A549 (cell line): ENCODE measurements around the gene STMN3. TPM values are rescaled to one million over a fixed set of nuclear protein-coding genes. Genes with fewer than 3 reads are reported as not detected.

Experiments
- ATAC-seq, 2 experiments: fragments of 200-7000 bp in 1 of 2; fragments of >200 bp in 1 of 2; cut with Nextera tagmentation in 1 of 2; cut with Tn5 transposase in 1 of 2; 3 replicates each; pipeline versions ENCODE4 v1.8.0 to v1.9.1; 2018 to 2020; ENCODE audit warnings: mild to moderate bottlenecking in 1 of 2, moderate library complexity in 1 of 2
- CTCF ChIA-PET: fragments of 300-600 bp; sonication (Branson Sonifier 250); formaldehyde crosslinking; extraction: SDS; loops from one replicate; lab custom pipeline; 2021; ENCODE audit warnings: antibody characterized with exemption, inconsistent platforms; lab: Yijun Ruan, JAX
- POLR2A ChIA-PET: fragments of 350-600 bp; formaldehyde crosslinking; extraction: SDS; loops from one replicate; lab custom pipeline; 2021; ENCODE audit warnings: antibody characterized with exemption, inconsistent platforms; lab: Yijun Ruan, JAX
- DNase-seq, 2 experiments: peaks; one replicate each; pipeline versions ENCODE4 v3.0.0 to v3.0.0-alpha.2; 2011 to 2016; ENCODE audit warnings: low read depth in 1 of 2, low spot score in 1 of 2
- FAIRE-seq: peaks from 2 replicates; lab custom pipeline; 2011; peaks lifted over from hg19 to GRCh38; lab: Jason Lieb, UNC
- H3K27ac ChIP-seq, 2 experiments: fragments of >200 bp; sonication (Bioruptor Twin); formaldehyde crosslinking; 3 replicates each; pipeline ENCODE4 v1.5.1; 2016 to 2017
- H3K4me1 ChIP-seq: fragments of >200 bp; sonication (Bioruptor Twin); formaldehyde crosslinking; 3 replicates; pipeline ENCODE4 v1.6.1; 2016
- H3K4me2 ChIP-seq: fragments of >200 bp; sonication (Bioruptor Twin); formaldehyde crosslinking; 3 replicates; pipeline ENCODE4 v1.6.1; 2016
- H3K4me3 ChIP-seq: fragments of >200 bp; sonication (Bioruptor Twin); formaldehyde crosslinking; 3 replicates; pipeline ENCODE4 v1.5.1; 2016
- H3K9me3 ChIP-seq: fragments of >200 bp; sonication (Bioruptor Twin); formaldehyde crosslinking; 3 replicates; pipeline ENCODE4 v1.6.1; 2016
- ATOH8 ChIP-seq: fragments of 250-450 bp; sonication (Bioruptor Pico); IDR thresholded peaks from 2 replicates; pipeline ENCODE4 v1.5.0; 2020; ENCODE audit warnings: low read depth, mild to moderate bottlenecking, moderate library complexity
- CBX2 ChIP-seq: fragments of 200-600 bp; sonication (generic); IDR thresholded peaks from 2 replicates; pipeline ENCODE4 v1.6.1; 2016; ENCODE audit warnings: low read depth, mild to moderate bottlenecking, borderline replicate concordance
- CHD4 ChIP-seq: fragments of 200-600 bp; sonication (generic); IDR thresholded peaks from 2 replicates; pipeline ENCODE4 v1.6.1; 2016; ENCODE audit warnings: antibody characterized with exemption, mild to moderate bottlenecking, borderline replicate concordance
- EHF ChIP-seq: fragments of 250-450 bp; sonication (Bioruptor Pico); IDR thresholded peaks from 2 replicates; pipeline ENCODE4 v1.5.0; 2020; ENCODE audit warnings: mild to moderate bottlenecking
- EHMT2 ChIP-seq: fragments of 200-600 bp; sonication (generic); IDR thresholded peaks from 2 replicates; pipeline ENCODE4 v1.6.1; 2016; ENCODE audit warnings: antibody characterized with exemption, low read depth, mild to moderate bottlenecking, moderate library complexity
- FOSL2 ChIP-seq, 2 experiments: fragments of 450-650 bp in 1 of 2; fragments of >200 bp in 1 of 2; sonication (Bioruptor Twin) in 1 of 2; formaldehyde crosslinking; IDR thresholded peaks; 2 replicates each; pipeline versions ENCODE4 v1.5.0 to v1.6.1; 2016 to 2020; ENCODE audit warnings: mild to moderate bottlenecking in 1 of 2, moderate library complexity in 1 of 2
- HMGXB4 ChIP-seq: fragments of 250-450 bp; sonication (Bioruptor Pico); IDR thresholded peaks from 2 replicates; pipeline ENCODE4 v1.5.0; 2021; ENCODE audit warnings: mild to moderate bottlenecking, moderate library complexity, borderline replicate concordance
- HOXB13 ChIP-seq: fragments of 250-450 bp; sonication (Bioruptor Pico); IDR thresholded peaks from 2 replicates; pipeline ENCODE4 v1.5.0; 2020; ENCODE audit warnings: low read depth, mild to moderate bottlenecking, moderate library complexity
- NR3C1 ChIP-seq: fragments of >200 bp; sonication (Bioruptor Twin); formaldehyde crosslinking; IDR thresholded peaks from 3 replicates; pipeline ENCODE4 v1.6.1; 2017
- RARB ChIP-seq: fragments of 250-450 bp; sonication (Bioruptor Pico); IDR thresholded peaks from 2 replicates; pipeline ENCODE4 v1.8.0; 2021; ENCODE audit warnings: mild to moderate bottlenecking, moderate library complexity
- WGBS: methylation state at CpG from one replicate; pipeline ENCODE4 v1.1.6; 2017; ENCODE audit errors: missing lambda C conversion rate; 5-methylcytosine and 5-hydroxymethylcytosine counted together
- polyA plus RNA-seq, 4 experiments: library from polyadenylated mRNA; depleted of rRNA in 3 of 4; stranded (reverse); fragments of >200 nt; fragmentation: RNase III in 1 of 4; extraction: RNeasy Plus Mini Kit Qiagen cat#74134 plus additional on column Dnase treatment in 1 of 4; gene quantifications; 2 replicates in 3 of 4; 3 replicates in 1 of 4; pipeline ENCODE4 v1.2.3, GENCODE V29; 2011 to 2017
- TF ChIP-seq, protein P1 (sequence below): fragments of 150-350 bp; IDR thresholded peaks from 2 replicates; pipeline ENCODE4 v1.6.1; 2014; ENCODE audit warnings: low read depth, mild to moderate bottlenecking, low read length
- TF ChIP-seq, protein P2 (sequence below): IDR thresholded peaks from 2 replicates; pipeline ENCODE4 v1.6.1; 2012; ENCODE audit warnings: low read depth, borderline replicate concordance

STMN3 gene
- polyA plus RNA-seq, 2 of the 4 experiments (the other 2 are of a cell fraction) = 2.8 to 3.2 TPM

DNA sequence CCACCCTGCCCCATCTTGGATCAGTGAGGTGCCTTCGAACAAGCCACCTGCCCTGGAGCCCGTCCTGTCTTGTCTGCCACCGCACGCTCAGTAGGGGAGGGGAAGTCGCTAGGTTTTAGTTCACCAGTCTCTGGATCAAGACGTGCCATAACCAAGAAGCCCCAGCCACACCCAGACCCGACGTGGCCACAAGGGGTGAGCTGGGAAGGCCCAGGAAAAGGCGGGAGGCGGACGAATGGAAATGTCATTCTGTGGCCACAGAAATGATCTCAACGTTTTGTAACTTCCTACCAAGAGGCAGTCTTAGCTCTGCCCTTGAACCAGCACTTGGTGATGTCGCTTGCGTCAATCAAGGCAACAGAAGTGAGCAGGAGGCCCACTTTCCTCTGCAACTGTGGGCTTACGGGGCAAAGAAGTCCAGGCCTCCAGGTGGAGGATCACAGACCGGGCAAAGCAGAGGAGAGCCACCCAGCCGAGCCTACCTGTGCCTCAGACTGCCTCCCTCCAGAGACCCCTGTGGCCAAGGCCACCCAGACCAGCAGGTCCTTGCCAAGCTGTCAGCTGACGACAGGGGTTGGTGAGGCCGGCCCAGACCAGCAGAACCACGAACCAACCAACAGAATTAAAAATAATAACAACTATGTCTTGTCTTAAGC, 40.8 kb downstream of the STMN3 start (continued):
- no peak for TF ChIP-seq ATOH8 (CRISPR knock-in tag)

- ChIA-PET POLR2A (no interaction called here), CTCF (interaction anchor here (2.0 kb wide), 1 partner anchor 13 kb away, joined by 6 read pairs; no protein-coding TSS in a partner anchor)
- WGBS = 94% methylated on average over 10 of the region's 10 CpGs
- Histone ChIP-seq H3K27ac (no peak overlapping the region), H3K4me2 (no peak overlapping the region), H3K4me3 (no peak overlapping the region), H3K9me3 (no peaks in the 10 kb centered on the region), H3K4me1 (no peaks in the 10 kb centered on the region)
- no peak for FAIRE-seq
- no peak for ATAC-seq
- no peak for DNase-seq
- no peak for TF ChIP-seq CHD4
- TF ChIP-seq CBX2 = no peak
- no peak for TF ChIP-seq RARB
- TF ChIP-seq HOXB13 = no peak
- TF ChIP-seq HMGXB4 = no peak
- no peak for TF ChIP-seq EHF
- TF ChIP-seq, protein P1, sequence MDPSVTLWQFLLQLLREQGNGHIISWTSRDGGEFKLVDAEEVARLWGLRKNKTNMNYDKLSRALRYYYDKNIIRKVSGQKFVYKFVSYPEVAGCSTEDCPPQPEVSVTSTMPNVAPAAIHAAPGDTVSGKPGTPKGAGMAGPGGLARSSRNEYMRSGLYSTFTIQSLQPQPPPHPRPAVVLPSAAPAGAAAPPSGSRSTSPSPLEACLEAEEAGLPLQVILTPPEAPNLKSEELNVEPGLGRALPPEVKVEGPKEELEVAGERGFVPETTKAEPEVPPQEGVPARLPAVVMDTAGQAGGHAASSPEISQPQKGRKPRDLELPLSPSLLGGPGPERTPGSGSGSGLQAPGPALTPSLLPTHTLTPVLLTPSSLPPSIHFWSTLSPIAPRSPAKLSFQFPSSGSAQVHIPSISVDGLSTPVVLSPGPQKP = no peak
- TF ChIP-seq EHMT2 = no peak
- no peak for TF ChIP-seq ATOH8 (CRISPR knock-in tag)
- TF ChIP-seq NR3C1 = no peak
- TF ChIP-seq FOSL2 (IDR thresholded peaks at IDR 0.05) = no peak
- no peak for TF ChIP-seq FOSL2 (CRISPR knock-in tag; IDR thresholded peaks at IDR 0.05)
These were observed 41.6 kb downstream of the STMN3 start for GRCh38 chr20:63611646-63612045.

DNA sequence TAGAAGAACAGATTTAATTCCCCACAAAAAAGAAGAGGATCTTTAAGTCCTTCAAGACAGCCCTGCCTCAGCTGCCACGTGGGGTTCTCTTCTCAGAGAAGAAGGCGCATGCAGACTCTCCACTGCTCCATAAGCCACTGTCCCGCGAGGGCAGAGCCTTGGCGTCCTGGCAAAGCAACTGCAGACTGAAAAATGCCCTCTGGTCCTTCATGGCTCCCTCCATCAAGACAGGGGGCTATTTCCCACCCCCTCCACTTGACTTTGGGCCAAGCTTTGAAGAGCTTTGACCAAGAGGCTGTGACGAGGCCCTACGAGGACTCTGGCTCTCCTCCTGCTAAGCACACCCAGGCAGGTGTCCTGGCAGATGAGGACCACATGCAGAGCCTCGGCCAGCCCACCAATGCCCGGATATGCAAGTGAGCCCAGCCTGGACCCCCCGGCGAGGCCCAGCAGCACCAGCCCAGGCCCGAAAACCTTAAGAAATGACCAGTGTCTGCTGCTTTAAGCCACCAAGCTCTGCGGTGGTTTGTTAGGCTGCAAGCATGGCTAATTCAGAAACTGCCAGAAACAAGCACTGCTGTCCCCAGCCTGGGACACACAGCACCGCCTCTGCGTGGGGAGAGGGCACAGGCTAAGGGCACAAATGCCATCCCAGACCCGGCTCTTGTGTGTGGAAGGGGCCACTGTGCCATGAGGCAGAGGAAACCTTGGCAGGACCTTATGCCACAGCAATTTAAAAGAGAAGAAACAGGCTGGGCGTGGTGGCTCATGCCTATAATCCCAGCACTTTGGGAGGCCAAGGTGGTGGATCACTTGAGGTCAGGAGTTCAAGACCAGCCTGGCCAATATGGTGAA, 42.4 kb downstream of the STMN3 start:
- FAIRE-seq (no peak), ATAC-seq (no peak), DNase-seq (no peak)
- H3K9me3 ChIP-seq = no peaks in the 10 kb centered on the region
- H3K4me1 ChIP-seq = no peaks in the 10 kb centered on the region
- H3K4me3 ChIP-seq = no peak overlapping the region
- CTCF ChIA-PET = interaction anchor here (1.2 to 2.0 kb wide), 2 partner anchors 14 to 114 kb away, joined by 3 to 6 read pairs; no protein-coding TSS in a partner anchor
- TF ChIP-seq ATOH8 (CRISPR knock-in tag) = no peak
- TF ChIP-seq, protein P2, sequence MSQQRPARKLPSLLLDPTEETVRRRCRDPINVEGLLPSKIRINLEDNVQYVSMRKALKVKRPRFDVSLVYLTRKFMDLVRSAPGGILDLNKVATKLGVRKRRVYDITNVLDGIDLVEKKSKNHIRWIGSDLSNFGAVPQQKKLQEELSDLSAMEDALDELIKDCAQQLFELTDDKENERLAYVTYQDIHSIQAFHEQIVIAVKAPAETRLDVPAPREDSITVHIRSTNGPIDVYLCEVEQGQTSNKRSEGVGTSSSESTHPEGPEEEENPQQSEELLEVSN = no peak
- H3K27ac ChIP-seq = no peak overlapping the region
- WGBS = 88% methylated on average over 14 of the region's 17 CpGs
- POLR2A ChIA-PET = no interaction called here
- no peak overlapping the region for H3K4me2 ChIP-seq
